DND-41 (cell line): ENCODE measurements around the gene TOR2A.

Experiments used
- ATAC-seq: fragments of 200-7000 bp; cut with Tn5 transposase; 3 replicates; pipeline ENCODE4 v1.9.1; 2021; ENCODE audit warnings: low read depth; ENCODE audit not compliant: insufficient read depth
- DNase-seq: peaks from one replicate; pipeline ENCODE4 v3.0.0-alpha.2; 2020
- H2AFZ ChIP-seq: 2 replicates; pipeline ENCODE4 v1.6.0; 2012; ENCODE audit warnings: low read depth, low read length
- H3K27ac ChIP-seq: 2 replicates; pipeline ENCODE4 v1.5.1; 2012; ENCODE audit warnings: low read length, inconsistent platforms
- H3K27me3 ChIP-seq: fragments of 200-600 bp; sonication (generic); 2 replicates; pipeline ENCODE4 v1.6.0; 2012; ENCODE audit warnings: low read length, mild to moderate bottlenecking, inconsistent platforms; ENCODE audit not compliant: insufficient read depth, poor library complexity
- H3K36me3 ChIP-seq: 2 replicates; pipeline ENCODE4 v1.5.1; 2012; ENCODE audit warnings: low read length, inconsistent platforms; ENCODE audit not compliant: insufficient read depth
- H3K4me1 ChIP-seq: 2 replicates; pipeline ENCODE4 v1.5.1; 2012; ENCODE audit warnings: mild to moderate bottlenecking, low read length; ENCODE audit not compliant: insufficient read depth
- H3K4me2 ChIP-seq: 2 replicates; pipeline ENCODE4 v1.6.0; 2012; ENCODE audit warnings: mild to moderate bottlenecking, moderate library complexity, low read length, inconsistent platforms; ENCODE audit not compliant: insufficient read depth
- H3K4me3 ChIP-seq, 2 experiments: fragments of 200-600 bp in 1 of 2; shearing (Covaris generic) in 1 of 2; 2 replicates each; pipeline ENCODE4 v1.5.1; 2012 to 2016; ENCODE audit warnings: inconsistent platforms in 2 of 2, low read length in 2 of 2, mild to moderate bottlenecking in 2 of 2, low read depth in 1 of 2, moderate library complexity in 1 of 2
- H3K79me2 ChIP-seq: 2 replicates; pipeline ENCODE4 v1.6.0; 2012; ENCODE audit warnings: low read length, inconsistent platforms; ENCODE audit not compliant: insufficient read depth
- H3K9ac ChIP-seq: 2 replicates; pipeline ENCODE4 v1.6.0; 2012; ENCODE audit warnings: low read depth, mild to moderate bottlenecking, inconsistent platforms, low read length, moderate library complexity
- H3K9me3 ChIP-seq: 2 replicates; pipeline ENCODE4 v1.5.1; 2012; ENCODE audit warnings: low read length, moderate library complexity, mild to moderate bottlenecking, inconsistent platforms; ENCODE audit not compliant: insufficient read depth, severe bottlenecking
- H4K20me1 ChIP-seq: 2 replicates; pipeline ENCODE4 v1.6.0; 2012; ENCODE audit warnings: low read length; ENCODE audit not compliant: insufficient read depth
- CTCF ChIP-seq: IDR thresholded peaks from 2 replicates; pipeline ENCODE4 v1.5.1; 2012; ENCODE audit warnings: borderline replicate concordance, low read length, moderate library complexity, mild to moderate bottlenecking; ENCODE audit not compliant: poor library complexity, severe bottlenecking; ENCODE audit errors: extremely low read depth
- EZH2 ChIP-seq: IDR thresholded peaks from 3 replicates; pipeline ENCODE4 v1.6.1; 2012; ENCODE audit warnings: borderline replicate concordance, low read depth, mild to moderate bottlenecking, moderate library complexity, low read length, inconsistent platforms; ENCODE audit not compliant: severe bottlenecking

Gene TOR2A

GRCh38 chr9:127780126-127780885, 45.2 kb upstream of the TOR2A start:
- Histone ChIP-seq H3K27me3 (no peaks in the 10 kb centered on the region), H3K9ac (no peak overlapping the region), H3K36me3 (peaks cover 19% of the 10 kb centered on the region), H2AFZ (no peak overlapping the region), H3K9me3 (no peaks in the 10 kb centered on the region), H4K20me1 (no peaks in the 10 kb centered on the region), H3K4me1 (peaks cover 57% of the 10 kb centered on the region), H3K4me2 (peak overlapping the region; percentile 1; the same call in 1 of the 2 replicates), H3K27ac (peak overlapping the region; percentile 21; the same call in 1 of the 2 replicates), H3K79me2 (peaks cover 49% of the 10 kb centered on the region), H3K4me3 (no peak overlapping the region)
- ATAC-seq (no peak), DNase-seq (no peak)
- no peak for TF ChIP-seq CTCF
- no peak for TF ChIP-seq EZH2

GRCh38 chr9:127779136-127779981, 44.3 kb upstream of the TOR2A start:
- Histone ChIP-seq H3K9me3 (no peaks in the 10 kb centered on the region), H3K4me2 (peak overlapping the region; percentile 71), H3K79me2 (peaks cover 49% of the 10 kb centered on the region), H3K27me3 (no peaks in the 10 kb centered on the region), H3K9ac (peak overlapping the region; percentile 42), H3K4me1 (peaks cover 52% of the 10 kb centered on the region), H3K36me3 (peaks cover 19% of the 10 kb centered on the region), H3K4me3 (peak overlapping the region in 1 of 2 experiments; percentile 49; a peak in 1 of 4 replicates), H3K27ac (peak overlapping the region; percentile 72), H2AFZ (no peak overlapping the region), H4K20me1 (no peaks in the 10 kb centered on the region)
- ATAC-seq (no peak), DNase-seq (no peak)
- TF ChIP-seq EZH2 (no peak), CTCF (no peak)

GRCh38 chr9:127778280-127779135, 43.4 kb upstream of the TOR2A start, which contains the start of gene SH2D3C:
Gene SH2D3C (minus strand): TSS chr9:127778666. CDS start chr9:127778627, 39 bp downstream.
- DNase-seq (no peak), ATAC-seq (no peak)
- Histone ChIP-seq H3K4me1 (peaks cover 49% of the 10 kb centered on the region), H3K4me2 (peak within 1 kb of the TSS; percentile 71), H3K36me3 (peaks cover 19% of the 10 kb centered on the region), H3K79me2 (peaks cover 49% of the 10 kb centered on the region), H3K27ac (peak within 1 kb of the TSS; percentile 72), H4K20me1 (no peaks in the 10 kb centered on the region), H3K4me3 (peak within 1 kb of the TSS in 1 of 2 experiments; percentile 71; a peak in 2 of 4 replicates), H2AFZ (no peak within 1 kb of the TSS), H3K27me3 (no peaks in the 10 kb centered on the region), H3K9me3 (no peaks in the 10 kb centered on the region), H3K9ac (peak within 1 kb of the TSS; percentile 69)
- TF ChIP-seq EZH2 = no peak
- no peak for TF ChIP-seq CTCF
